ENCODE data around the gene ZNF787. TPM values are rescaled to one million over a fixed set of nuclear protein-coding genes. Genes with fewer than 3 reads are reported as not detected.

ZNF787 gene
- total and polyA plus RNA-seq, 7 donors = 27.3 to 62.7 (median 53.5) TPM

- no peak for ATAC-seq
- no peak for DNase-seq
- TF ChIP-seq CTCF (IDR thresholded peaks at IDR 0.05) = no peak
- 95 to 98% (median 97%) methylated on average over 25 to 28 of the region's 29 CpGs for WGBS, 3 donors
- Histone ChIP-seq H3K4me1 (peaks cover 25% of the 10 kb centered on the region), H3K4me3 (no peak overlapping the region), H3K27ac (no peak overlapping the region), H3K9me3 (no peaks in the 10 kb centered on the region), H3K27me3 (ENCODE audit: insufficient read depth in 3 of 3, low read length in 2 of 3) (no peaks in the 10 kb centered on the region), H3K36me3 (ENCODE audit: insufficient read depth in 1 of 2, low read depth in 1 of 2) (peaks cover 0 to 19% of the 10 kb centered on the region in 2 donors)
- intact Hi-C loops (cut with DNase I) = no loop called here
Measured at GRCh38 chr19:56104423-56104822, 16.7 kb downstream of the ZNF787 start.

- intact Hi-C loops (cut with DNase I) = no loop called here
- peaks cover 13% of the 10 kb centered on the region for H3K4me1 ChIP-seq
- no peak for DNase-seq
Measured at GRCh38 chr19:56103027-56103614, 18.0 kb downstream of the ZNF787 start.

GRCh38 chr19:56101746-56102535 is 19.2 kb downstream of the ZNF787 start:
- H3K4me3 ChIP-seq = no peak overlapping the region
- H3K36me3 ChIP-seq (ENCODE audit: insufficient read depth in 1 of 2, low read depth in 1 of 2) = peaks cover 0 to 19% of the 10 kb centered on the region in 2 donors
- DNase-seq = no peak
- whole genome bisulfite sequencing, 3 donors = 86 to 91% (median 87%) methylated on average over 33 to 34 of the region's 34 CpGs
- intact Hi-C loops (cut with DNase I) = no loop called here
- no peak for ATAC-seq
- no peak for TF ChIP-seq CTCF (IDR thresholded peaks at IDR 0.05)
- H3K27me3 ChIP-seq (ENCODE audit: insufficient read depth in 3 of 3, low read length in 2 of 3) = no peaks in the 10 kb centered on the region
- H3K27ac ChIP-seq = no peak overlapping the region
- no peaks in the 10 kb centered on the region for H3K9me3 ChIP-seq
- H3K4me1 ChIP-seq = peaks cover 10% of the 10 kb centered on the region

More at GRCh38 chr19:56103027-56103614, 18.0 kb downstream of the ZNF787 start:
- H3K27ac ChIP-seq = no peak overlapping the region
- no peak for ATAC-seq
- no peak overlapping the region for H3K4me3 ChIP-seq
- H3K9me3 ChIP-seq = no peaks in the 10 kb centered on the region
- peaks cover 0 to 19% of the 10 kb centered on the region in 2 donors for H3K36me3 ChIP-seq (ENCODE audit: insufficient read depth in 1 of 2, low read depth in 1 of 2)
- TF ChIP-seq CTCF (IDR thresholded peaks at IDR 0.05) = no peak
- no peaks in the 10 kb centered on the region for H3K27me3 ChIP-seq (ENCODE audit: insufficient read depth in 3 of 3, low read length in 2 of 3)
- 73 to 81% (median 80%) methylated on average over 20 of the region's 20 CpGs for WGBS, 3 donors

- peaks cover 0 to 19% of the 10 kb centered on the region in 2 donors for H3K36me3 ChIP-seq (ENCODE audit: insufficient read depth in 1 of 2, low read depth in 1 of 2)
- peaks cover 10% of the 10 kb centered on the region for H3K4me1 ChIP-seq
- no peak overlapping the region for H3K27ac ChIP-seq
- 85 to 88% (median 87%) methylated on average over 25 of the region's 25 CpGs for WGBS, 3 donors
- H3K4me3 ChIP-seq = no peak overlapping the region
- ATAC-seq (no peak), DNase-seq (no peak)
- H3K9me3 ChIP-seq = no peaks in the 10 kb centered on the region
- intact Hi-C loops (cut with DNase I) = no loop called here
- no peak for TF ChIP-seq CTCF (IDR thresholded peaks at IDR 0.05)
- no peaks in the 10 kb centered on the region for H3K27me3 ChIP-seq (ENCODE audit: insufficient read depth in 3 of 3, low read length in 2 of 3)
Measured at GRCh38 chr19:56101095-56101494, 20.0 kb downstream of the ZNF787 start.
